ENCODE measurements around the gene TTC38.

Gene TTC38

GRCh38 chr22:46242076-46242475 is 25.7 kb upstream of the TTC38 start (continued):
- TF ChIP-seq ZNF692 (tag by site-specific recombination; IDR thresholded peaks at IDR 0.05) = no peak
- TF ChIP-seq HOXD13 (CRISPR knock-in tag; IDR thresholded peaks at IDR 0.05; ENCODE audit: borderline replicate concordance) = no peak
- TF ChIP-seq ZNF248 (tag by site-specific recombination; IDR thresholded peaks at IDR 0.05) = no peak
- no peak for TF ChIP-seq ZFP3 (tag by site-specific recombination; IDR thresholded peaks at IDR 0.05; ENCODE audit: low read depth)
- TF ChIP-seq ZNF19 (tag by site-specific recombination; IDR thresholded peaks at IDR 0.05; ENCODE audit: low read depth) = no peak
- no peak for TF ChIP-seq ZNF677 (tag by site-specific recombination; IDR thresholded peaks at IDR 0.05)

GRCh38 chr22:46244771-46245170 is 23.0 kb upstream of the TTC38 start:
- POLR2A ChIA-PET = no interaction called here
- H3K4me1 ChIP-seq (ENCODE audit: control insufficient read depth, insufficient read depth, low read length) = 0 out of 2 replicates have a peak, but pooled peaks cover 3% of the 10 kb centered on the region
- H3K27ac ChIP-seq (ENCODE audit: extremely low read depth, low read depth, low read length) = no peak overlapping the region
- CTCF ChIA-PET = interaction anchor here (0.6 to 1.4 kb wide), 4 partner anchors 10 to 250 kb away, joined by 3 to 4 read pairs (median 4); no protein-coding TSS in a partner anchor
- H3K9me3 ChIP-seq (ENCODE audit: control insufficient read depth, insufficient read depth, low read depth, low read length) = no peaks in the 10 kb centered on the region
- no peak overlapping the region for H3K4me3 ChIP-seq (ENCODE audit: low read depth, low read length)
- H3K36me3 ChIP-seq (ENCODE audit: control insufficient read depth in 2 of 2, insufficient read depth in 1 of 2, low read length in 2 of 2) = peaks cover 0 to 35% of the 10 kb centered on the region in 2 experiments; a peak in 1 of 3 replicates
- TF ChIP-seq ZNF830 (tag by site-specific recombination; IDR thresholded peaks at IDR 0.05; ENCODE audit: low read depth) (no peak), ZNF248 (tag by site-specific recombination; IDR thresholded peaks at IDR 0.05) (no peak), ZNF701 (tag by site-specific recombination; IDR thresholded peaks at IDR 0.05) (no peak), ZNF660 (tag by site-specific recombination; IDR thresholded peaks at IDR 0.05) (no peak), ZNF518A (tag by site-specific recombination; conservative IDR thresholded peaks at IDR 0.05; ENCODE audit: low read depth) (no peak), ZNF501 (tag by site-specific recombination; IDR thresholded peaks at IDR 0.05) (no peak), REPIN1 (tag by site-specific recombination; IDR thresholded peaks at IDR 0.05; ENCODE audit: low read depth) (no peak), ZNF350 (tag by site-specific recombination; IDR thresholded peaks at IDR 0.05) (no peak), SP3 (tag by site-specific recombination; IDR thresholded peaks at IDR 0.05) (no peak), ZNF48 (tag by site-specific recombination; IDR thresholded peaks at IDR 0.05) (no peak), ZNF223 (tag by site-specific recombination; IDR thresholded peaks at IDR 0.05) (no peak)
- TF ChIP-seq, protein P1, sequence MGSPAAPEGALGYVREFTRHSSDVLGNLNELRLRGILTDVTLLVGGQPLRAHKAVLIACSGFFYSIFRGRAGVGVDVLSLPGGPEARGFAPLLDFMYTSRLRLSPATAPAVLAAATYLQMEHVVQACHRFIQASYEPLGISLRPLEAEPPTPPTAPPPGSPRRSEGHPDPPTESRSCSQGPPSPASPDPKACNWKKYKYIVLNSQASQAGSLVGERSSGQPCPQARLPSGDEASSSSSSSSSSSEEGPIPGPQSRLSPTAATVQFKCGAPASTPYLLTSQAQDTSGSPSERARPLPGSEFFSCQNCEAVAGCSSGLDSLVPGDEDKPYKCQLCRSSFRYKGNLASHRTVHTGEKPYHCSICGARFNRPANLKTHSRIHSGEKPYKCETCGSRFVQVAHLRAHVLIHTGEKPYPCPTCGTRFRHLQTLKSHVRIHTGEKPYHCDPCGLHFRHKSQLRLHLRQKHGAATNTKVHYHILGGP (tag by site-specific recombination; IDR thresholded peaks at IDR 0.05) = no peak
- TF ChIP-seq, protein P2, sequence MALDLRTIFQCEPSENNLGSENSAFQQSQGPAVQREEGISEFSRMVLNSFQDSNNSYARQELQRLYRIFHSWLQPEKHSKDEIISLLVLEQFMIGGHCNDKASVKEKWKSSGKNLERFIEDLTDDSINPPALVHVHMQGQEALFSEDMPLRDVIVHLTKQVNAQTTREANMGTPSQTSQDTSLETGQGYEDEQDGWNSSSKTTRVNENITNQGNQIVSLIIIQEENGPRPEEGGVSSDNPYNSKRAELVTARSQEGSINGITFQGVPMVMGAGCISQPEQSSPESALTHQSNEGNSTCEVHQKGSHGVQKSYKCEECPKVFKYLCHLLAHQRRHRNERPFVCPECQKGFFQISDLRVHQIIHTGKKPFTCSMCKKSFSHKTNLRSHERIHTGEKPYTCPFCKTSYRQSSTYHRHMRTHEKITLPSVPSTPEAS (tag by site-specific recombination; IDR thresholded peaks at IDR 0.05) = no peak
